MV-4-11 (cell line): ENCODE data around the gene RASGRF2.
"Not testable (repeated sequence)": the region's sequence is repeated elsewhere in the genome, so short reads cannot be mapped to it uniquely, and the experiment has no call there.

Experiments
- DNase-seq: peaks from one replicate; lab custom pipeline; 2025; lab: John Stamatoyannopoulos, UW

Gene RASGRF2

GRCh38 chr5:81020478-81021167, 60.5 kb downstream of the RASGRF2 start:
- no peak for DNase-seq

DNA sequence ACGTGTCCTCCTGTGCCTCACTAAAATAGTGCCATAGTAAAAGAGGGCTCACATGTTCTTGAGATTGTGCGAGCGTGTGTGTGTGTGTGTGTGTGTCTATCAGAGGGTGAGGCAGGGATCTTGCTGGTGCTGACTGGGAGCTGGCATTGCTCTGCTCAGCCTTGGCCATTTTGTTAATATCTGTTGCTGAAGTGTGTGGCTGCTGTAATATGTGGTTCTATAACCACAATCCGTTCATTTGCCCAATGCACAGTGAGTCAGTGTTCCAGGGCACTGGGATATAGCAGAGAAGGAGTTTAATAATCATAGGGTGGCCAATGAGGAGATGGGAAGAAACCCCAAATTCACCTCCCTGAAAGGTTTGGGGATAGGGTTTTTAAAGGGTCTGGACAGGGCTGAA, 61.3 kb downstream of the RASGRF2 start:
- DNase-seq: no peak

DNA sequence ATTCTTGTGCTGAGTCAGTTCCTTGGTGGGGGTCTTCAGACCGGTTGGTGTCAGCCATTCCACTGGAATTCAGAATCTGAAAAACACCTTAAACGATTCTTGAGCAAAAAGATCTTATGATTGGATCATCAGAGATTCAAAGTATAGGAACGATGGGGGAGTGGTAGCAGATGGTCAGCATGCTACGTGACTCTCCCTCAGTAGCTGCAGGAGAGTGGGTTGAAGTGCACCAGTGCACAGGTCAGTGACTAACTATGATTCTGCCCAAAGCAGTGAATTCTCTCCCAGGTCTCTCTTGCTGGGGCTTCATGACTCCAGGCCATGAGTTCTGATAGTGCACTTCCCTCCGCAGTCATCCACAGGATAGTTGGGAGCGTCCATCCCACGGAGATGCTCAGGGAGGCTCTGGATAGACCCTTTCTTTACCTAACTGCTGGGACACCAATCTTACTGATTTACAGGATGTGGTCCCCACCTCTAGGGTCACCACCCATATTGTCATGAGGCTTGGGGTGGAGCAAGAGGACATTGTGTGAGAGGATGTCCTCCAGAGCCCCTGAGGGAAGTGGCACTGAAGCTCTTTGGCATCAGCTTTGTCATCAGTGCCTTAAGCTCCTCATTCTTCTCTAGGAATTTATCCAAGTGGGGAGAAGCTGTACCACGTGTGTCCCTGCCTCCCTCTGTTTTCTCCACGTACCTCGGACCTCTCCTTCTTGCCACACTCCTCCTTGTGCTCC, 62.0 kb downstream of the RASGRF2 start:
- DNase-seq: no peak

DNA sequence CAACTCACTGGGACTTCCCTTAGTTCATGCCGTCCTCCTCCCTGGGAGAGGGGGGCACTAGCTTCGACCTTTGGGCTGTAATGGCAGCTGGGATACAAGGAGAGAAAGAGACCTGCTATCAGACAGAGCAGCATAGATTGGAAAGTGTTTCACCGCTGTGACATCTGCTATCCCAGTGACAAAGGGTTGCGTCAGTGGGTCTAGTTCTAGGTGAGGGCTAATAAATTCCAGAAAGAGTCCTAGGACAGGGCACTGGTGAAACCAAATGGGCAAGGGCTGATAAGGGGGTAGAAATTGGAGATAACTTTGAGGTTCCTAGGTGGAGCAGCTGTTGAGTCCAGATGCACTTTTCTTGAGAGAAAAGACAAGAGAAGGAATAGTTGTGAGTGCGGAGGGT, 62.5 kb downstream of the RASGRF2 start:
- DNase-seq: no peak

DNA sequence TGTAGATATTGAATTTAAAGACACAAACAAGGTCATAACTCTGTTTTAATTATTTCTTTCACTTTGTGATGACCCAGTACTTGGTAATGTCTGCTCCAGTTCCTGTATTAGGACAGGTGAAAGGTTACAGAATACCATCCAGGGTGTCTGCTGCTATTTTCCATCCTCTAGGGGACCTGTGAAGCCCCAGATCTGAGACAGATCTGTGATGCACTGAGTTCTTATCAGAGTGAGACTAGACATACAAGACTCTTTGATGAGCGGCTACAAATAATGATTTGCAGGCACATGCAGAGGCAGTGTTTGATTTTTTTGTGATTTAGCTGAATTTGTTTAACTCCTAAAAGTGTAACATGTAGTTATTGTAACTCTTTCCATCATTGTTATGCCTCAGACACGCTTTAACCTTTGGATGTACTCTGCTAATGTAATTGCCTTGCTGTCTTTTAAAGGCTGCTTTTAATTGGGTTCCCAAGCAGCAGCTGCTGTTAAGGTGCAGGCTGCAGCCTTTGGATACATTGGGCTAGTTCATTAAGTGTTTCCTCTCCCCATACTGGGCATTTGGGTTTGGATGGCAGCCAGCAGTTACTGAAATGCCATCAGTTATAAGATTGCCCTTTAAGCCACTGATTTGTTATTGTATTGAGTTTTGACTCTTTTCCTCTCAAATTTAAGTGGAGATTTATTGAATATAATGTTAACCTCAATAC, 63.3 kb downstream of the RASGRF2 start:
- DNase-seq: no peak

DNA sequence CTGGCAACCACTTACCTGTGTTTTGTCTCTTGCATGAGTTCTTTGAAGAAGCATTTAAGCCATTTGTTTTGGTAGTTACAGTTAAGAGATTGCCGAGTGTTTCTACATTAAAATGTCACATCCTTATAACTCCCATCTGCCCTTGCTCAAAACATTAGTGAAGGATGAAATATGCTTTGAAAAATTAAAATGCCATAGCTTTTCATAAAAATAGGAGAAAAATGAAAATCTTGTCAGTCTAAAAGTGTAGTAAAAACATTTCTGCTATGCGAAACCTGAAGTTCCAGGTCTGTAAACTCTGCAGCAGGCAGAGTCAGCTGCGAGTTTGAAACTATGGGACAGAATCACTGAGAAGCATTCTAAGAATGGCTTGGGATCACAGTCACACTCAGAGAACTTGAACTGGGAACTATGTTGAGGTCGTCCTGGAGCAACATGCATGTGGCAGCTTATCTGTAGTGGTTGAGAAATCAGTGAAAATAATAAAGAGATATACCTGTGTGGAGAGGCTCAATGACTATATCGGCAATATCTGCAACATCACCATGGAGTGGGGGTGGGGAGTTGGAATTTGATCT, 67.4 kb downstream of the RASGRF2 start:
- DNase-seq: no peak

DNA sequence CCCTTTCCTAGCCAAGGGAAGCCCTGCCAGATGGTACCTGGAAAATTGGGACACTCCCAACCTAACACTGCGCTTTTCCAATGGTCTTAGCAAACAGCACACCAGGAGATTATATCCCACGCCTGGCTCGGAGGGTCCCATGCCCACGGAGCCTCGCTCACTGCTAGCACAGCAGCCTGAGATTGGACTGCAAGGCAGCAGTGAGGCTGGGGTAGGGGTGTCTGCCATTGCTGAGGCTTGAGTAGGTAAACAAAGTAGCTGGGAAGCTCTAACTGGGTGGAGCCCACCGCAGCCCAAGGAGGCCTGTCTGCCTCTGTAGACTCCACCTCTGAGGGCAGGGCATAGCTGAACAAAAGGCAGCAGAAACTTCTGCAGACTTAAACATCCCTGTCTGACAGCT, 68.7 kb downstream of the RASGRF2 start:
- DNase-seq: not testable (repeated sequence)

GRCh38 chr5:81029736-81030135, 69.6 kb downstream of the RASGRF2 start:
- not testable (repeated sequence) for DNase-seq

DNA sequence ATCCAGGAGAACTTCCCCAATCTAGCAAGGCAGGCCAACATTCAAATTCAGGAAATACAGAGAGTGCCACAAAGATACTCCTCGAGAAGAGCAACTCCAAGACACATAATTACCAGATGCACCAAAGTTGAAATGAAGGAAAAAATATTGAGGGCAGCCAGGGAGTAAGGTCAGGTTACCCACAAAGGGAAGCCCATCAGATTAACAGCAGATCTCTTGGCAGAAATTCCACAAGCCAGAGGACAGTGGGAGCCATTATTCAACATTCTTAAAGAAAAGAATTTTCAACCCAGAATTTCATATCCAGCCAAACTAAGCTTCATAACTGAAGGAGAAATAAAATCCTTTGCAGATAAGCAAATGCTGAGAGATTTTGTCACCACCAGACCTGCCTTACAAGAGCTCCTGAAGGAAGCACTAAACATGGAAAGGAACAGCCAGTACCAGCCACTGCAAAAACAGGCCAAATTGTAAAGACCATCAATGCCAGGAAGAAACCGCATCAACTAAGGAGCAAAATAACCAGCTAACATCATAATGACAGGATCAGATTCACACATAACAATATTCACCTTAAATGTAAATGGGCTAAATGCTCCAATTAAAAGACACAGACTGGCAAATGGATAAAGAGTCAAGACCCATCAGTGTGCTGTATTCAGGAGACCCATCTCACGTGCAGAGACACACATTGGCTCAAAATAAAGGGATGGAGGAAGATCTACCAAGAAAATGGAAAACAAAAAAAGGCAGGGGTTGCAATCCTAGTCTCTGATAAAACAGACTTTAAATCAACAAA, 70.3 kb downstream of the RASGRF2 start:
- not testable (repeated sequence) for DNase-seq

DNA sequence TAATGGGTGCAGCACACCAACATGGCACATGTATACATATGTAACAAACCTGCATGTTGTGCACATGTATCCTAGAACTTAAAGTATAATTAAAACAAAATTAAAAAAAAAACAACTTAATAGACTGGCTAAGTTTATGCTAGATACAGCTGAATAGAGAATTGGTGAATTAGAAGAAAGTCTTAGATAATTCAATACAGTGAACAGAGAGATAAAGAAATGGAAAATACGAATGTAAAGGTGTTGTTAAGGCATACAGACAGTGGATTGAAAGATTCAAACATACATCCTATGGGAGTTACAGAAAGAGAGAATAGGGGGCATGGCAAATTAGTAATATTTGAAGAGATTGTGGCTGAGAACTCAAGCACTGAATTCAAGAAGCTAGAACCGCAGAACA, 75.4 kb downstream of the RASGRF2 start:
- no peak for DNase-seq

DNA sequence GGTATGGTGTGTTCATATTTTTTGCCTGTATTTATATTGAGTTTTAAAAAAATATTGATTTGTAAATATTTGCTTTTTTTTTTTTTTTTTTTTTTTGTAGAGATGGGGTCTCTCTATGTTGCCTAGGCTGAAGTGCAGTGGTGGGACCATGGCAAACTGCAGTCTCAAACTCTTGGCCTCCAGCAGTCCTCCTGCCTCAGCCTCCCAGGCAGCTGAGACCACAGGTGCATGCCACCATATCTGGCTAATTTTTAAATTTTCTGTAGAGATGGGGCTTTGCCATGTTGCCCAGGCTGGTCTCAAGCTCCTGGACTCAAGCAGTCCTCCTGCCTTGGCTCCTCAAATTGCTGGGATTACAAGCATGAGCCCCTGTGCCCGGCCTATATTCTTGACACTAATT, 78.3 kb downstream of the RASGRF2 start:
- DNase-seq: no peak

GRCh38 chr5:81044868-81045267, 84.7 kb downstream of the RASGRF2 start:
- no peak for DNase-seq

- no peak for DNase-seq
These were observed 85.2 kb downstream of the RASGRF2 start for GRCh38 chr5:81045389-81045807.

DNA sequence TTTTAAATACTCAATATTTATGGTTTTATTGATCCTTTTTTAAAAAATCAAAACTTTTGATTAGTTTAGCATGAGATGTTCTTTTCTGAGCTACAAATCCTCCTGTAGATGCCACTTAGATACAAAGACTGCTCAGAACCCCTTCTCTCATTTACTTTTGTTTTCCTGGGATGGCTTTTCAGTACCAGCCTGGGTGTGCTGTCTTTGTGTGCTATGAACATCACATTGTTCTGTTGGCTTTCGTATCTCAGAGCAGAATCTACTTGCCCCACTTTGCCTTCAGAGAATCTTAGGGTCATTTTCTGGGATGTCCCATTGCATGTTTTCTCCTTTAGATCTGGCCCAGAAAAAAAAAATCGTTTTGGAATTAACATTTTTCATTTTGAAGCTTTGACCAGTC, 85.9 kb downstream of the RASGRF2 start:
- no peak for DNase-seq

- peak; percentile 45 for DNase-seq
These were observed 92.2 kb downstream of the RASGRF2 start for GRCh38 chr5:81052325-81052724.

GRCh38 chr5:81053282-81053681, 93.1 kb downstream of the RASGRF2 start:
- DNase-seq: not testable (repeated sequence)

DNA sequence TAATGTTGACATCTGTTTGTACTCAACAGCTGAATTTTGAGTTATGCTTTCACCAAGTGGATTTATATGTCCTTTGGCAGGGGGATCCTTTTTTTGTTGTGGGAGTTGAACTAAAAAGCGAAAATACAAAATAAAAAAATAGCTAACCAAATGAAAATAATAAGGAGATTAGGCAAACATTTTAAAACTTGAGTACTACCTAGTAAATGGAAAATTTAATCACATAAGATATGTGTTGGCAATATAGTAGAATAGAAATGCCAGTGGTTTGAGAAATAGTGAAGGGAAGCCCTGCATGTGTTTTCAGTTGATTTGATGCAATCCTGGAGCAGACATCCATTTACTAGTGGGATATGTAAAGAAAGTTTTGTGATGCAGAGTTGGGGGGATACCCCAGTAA, 98.0 kb downstream of the RASGRF2 start:
- DNase-seq: no peak

DNA sequence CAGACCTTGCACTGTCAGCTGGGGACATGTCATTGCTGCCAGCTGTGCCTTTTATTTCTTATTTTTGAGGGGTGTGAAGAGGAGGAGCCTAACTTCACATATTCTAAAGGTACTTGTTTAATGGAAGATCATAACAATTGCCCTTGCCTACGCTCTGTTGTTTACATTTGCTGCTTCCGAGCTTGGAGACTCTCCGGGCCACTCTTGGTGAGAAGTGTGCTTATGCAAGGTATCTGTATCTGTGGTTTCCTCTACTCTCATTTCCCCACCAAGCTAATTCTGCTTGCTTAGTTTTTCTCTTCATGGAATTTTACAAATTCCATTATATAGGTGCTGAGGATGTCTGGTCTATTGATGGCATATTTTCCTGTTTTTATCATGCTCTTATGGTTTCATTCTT, 105.3 kb downstream of the RASGRF2 start:
- peak; percentile 7 for DNase-seq

- DNase-seq: no peak
These were observed 105.9 kb downstream of the RASGRF2 start for GRCh38 chr5:81066102-81066501.

DNA sequence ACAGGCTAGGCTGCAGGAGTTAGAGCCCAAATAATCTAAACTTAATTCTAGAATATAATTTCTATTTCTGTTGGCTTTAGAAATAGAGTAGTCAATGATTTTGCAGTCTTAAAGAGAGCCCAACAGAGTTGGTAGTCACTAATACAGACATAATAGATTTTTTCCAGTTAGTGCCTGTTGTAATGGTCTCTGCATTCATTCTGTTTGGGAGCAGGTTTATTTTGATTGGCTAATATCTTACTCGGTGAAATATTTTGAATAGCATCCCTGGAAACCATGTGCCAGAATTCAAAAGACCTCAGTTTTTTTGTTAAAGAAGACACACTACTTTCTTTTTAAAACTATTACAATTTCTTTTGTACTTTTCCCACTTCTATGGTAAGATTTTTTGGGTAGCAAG, 107.2 kb downstream of the RASGRF2 start:
- DNase-seq: no peak

GRCh38 chr5:81068063-81068462, 107.9 kb downstream of the RASGRF2 start:
- DNase-seq: peak; percentile 24

- no peak for DNase-seq
These were observed 108.5 kb downstream of the RASGRF2 start for GRCh38 chr5:81068635-81069034.
